Activated T-helper 2 cell treated with anti-CD3 and anti-CD28 coated beads, Interferon-gamma antibody, Interleukin-2, Interleukin-4, amounts not matched to agents 10 μg/mL and 5 μg/mL and 100 μg/mL, durations not matched to agents 14 hours and 24 hours and 36 hours (primary cell): ENCODE data around the gene FDXR. TPM values are rescaled to one million over a fixed set of nuclear protein-coding genes. Genes with fewer than 3 reads are reported as not detected.
"Not testable (repeated sequence)": the region's sequence is repeated elsewhere in the genome, so short reads cannot be mapped to it uniquely, and the experiment has no call there.

Experiments used
- DNase-seq: peaks from one replicate; pipeline ENCODE4 v3.0.0; 2021; ENCODE audit warnings: low spot score
- H3K27ac Mint-ChIP-seq: one replicate; pipeline ENCODE4 v1.8.0; 2021; ENCODE audit warnings: mixed read lengths
- H3K27me3 Mint-ChIP-seq: one replicate; pipeline ENCODE4 v1.8.0; 2021; ENCODE audit warnings: low read depth, mixed read lengths
- H3K36me3 Mint-ChIP-seq: one replicate; pipeline ENCODE4 v1.8.0; 2021; ENCODE audit warnings: low read depth, mixed read lengths
- H3K4me1 Mint-ChIP-seq: one replicate; pipeline ENCODE4 v1.8.0; 2021; ENCODE audit warnings: low read depth, mixed read lengths
- H3K4me3 Mint-ChIP-seq: one replicate; pipeline ENCODE4 v1.8.0; 2021; ENCODE audit warnings: low read depth, mild to moderate bottlenecking, moderate library complexity, mixed read lengths
- H3K9me3 Mint-ChIP-seq: one replicate; pipeline ENCODE4 v1.8.0; 2021; ENCODE audit warnings: mixed read lengths
- intact Hi-C: fragments of 100-400 bp; cut with micrococcal nuclease; formaldehyde crosslinking; loops from one replicate; pipeline ENCODE4 v1.15.1; 2023
- total RNA-seq: library from RNA; stranded (reverse); gene quantifications from 2 replicates; pipeline ENCODE4 v1.2.3, GENCODE V29; 2022

The FDXR gene
- total RNA-seq, 1 donor from 2014 or later: 17.8 TPM

DNA sequence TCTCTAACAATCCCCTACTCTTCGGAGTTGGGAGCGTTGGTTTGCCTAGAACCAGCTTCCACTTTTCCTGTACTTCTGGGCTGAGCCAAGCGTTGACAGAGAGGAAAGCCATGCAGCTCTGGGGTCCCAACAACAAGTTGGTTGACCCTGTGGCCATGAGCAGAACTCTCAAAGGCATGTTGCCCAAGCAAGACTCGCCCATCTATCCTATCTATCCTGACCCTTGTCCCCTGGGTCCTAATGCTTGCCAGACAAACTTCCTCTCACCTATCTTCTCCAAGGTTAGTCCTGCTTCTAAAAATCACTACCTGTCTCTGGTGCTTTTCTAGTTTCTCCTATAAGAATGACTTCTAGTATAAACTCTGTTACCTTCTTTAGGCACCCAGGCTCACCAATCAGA, 36.3 kb upstream of the FDXR start:
- intact Hi-C loops, H3K27ac Mint-ChIP-seq, DNase-seq, H3K4me3 Mint-ChIP-seq, H3K9me3 Mint-ChIP-seq, H3K4me1 Mint-ChIP-seq, H3K36me3 Mint-ChIP-seq: not testable (repeated sequence)
- H3K27me3 Mint-ChIP-seq: peaks cover 11% of the 10 kb centered on the region

GRCh38 chr17:74907012-74907411, 34.2 kb upstream of the FDXR start:
- no peak overlapping the region for H3K4me3 Mint-ChIP-seq
- no peaks in the 10 kb centered on the region for H3K4me1 Mint-ChIP-seq
- H3K9me3 Mint-ChIP-seq: no peaks in the 10 kb centered on the region
- no peaks in the 10 kb centered on the region for H3K36me3 Mint-ChIP-seq
- peaks cover 5% of the 10 kb centered on the region for H3K27me3 Mint-ChIP-seq
- intact Hi-C loops: no loop called here
- DNase-seq: no peak
- no peak overlapping the region for H3K27ac Mint-ChIP-seq

DNA sequence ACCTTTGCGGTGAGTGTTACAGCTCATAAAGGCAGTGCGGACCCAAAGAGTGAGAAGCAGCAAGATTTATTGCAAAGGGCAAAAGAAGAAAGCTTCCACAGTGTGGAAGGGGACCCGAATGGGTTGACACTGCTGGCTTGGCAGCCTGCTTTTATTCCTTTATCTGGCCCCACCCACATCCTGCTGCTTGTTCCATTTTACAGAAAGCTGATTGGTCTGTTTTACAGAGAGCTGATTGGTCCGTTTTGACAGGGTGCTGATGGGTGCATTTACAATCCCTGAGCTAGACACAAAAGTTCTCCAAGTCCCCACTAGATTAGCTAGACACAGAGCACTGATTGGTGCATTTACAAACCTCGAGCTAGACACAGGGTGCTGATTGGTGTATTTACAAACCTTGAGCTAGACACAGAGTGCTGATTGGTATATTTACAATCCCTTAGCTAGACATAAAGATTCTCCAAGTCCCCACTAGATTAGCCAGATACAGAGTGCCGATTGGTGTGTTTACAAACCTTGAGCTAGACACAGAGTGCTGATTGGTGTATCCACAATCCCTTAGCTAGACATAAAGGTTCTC, 33.5 kb upstream of the FDXR start:
- H3K4me1 Mint-ChIP-seq, intact Hi-C loops, H3K4me3 Mint-ChIP-seq, H3K36me3 Mint-ChIP-seq, H3K9me3 Mint-ChIP-seq, H3K27ac Mint-ChIP-seq, H3K27me3 Mint-ChIP-seq: not testable (repeated sequence)
- DNase-seq: peak; percentile 17

GRCh38 chr17:74904687-74905409, 32.1 kb upstream of the FDXR start:
- intact Hi-C loops: no loop called here
- Mint-ChIP-seq H3K27ac (no peak overlapping the region), H3K4me1 (no peaks in the 10 kb centered on the region), H3K9me3 (no peaks in the 10 kb centered on the region), H3K4me3 (no peak overlapping the region), H3K36me3 (no peaks in the 10 kb centered on the region), H3K27me3 (peaks cover 5% of the 10 kb centered on the region)
- DNase-seq: no peak

DNA sequence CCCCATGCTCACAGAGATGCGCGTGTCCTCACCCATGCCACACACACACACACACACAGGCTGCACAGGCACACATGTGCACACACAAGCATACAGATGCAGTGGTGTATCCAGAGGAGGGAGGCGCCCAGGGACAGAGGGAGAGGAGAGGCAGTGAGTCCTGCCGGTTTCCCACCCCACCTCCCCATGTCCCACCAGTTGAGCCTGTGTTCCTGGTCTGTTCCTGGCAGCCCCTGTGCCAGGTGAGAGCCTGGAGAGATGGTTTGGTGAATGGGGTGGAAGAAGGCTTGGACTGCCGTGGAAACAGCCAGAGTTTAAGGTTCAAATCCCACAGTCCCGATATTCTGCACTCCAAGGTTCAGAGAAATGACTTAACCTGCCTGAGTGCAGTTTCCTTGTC, 30.9 kb upstream of the FDXR start:
- no peak for DNase-seq
- Mint-ChIP-seq H3K9me3 (no peaks in the 10 kb centered on the region), H3K4me3 (no peak overlapping the region), H3K4me1 (no peaks in the 10 kb centered on the region), H3K36me3 (no peaks in the 10 kb centered on the region), H3K27ac (no peak overlapping the region), H3K27me3 (peaks cover 5% of the 10 kb centered on the region)
- intact Hi-C loops: no loop called here

GRCh38 chr17:74903034-74903433, 30.2 kb upstream of the FDXR start:
- Mint-ChIP-seq H3K36me3 (no peaks in the 10 kb centered on the region), H3K9me3 (no peaks in the 10 kb centered on the region), H3K4me1 (no peaks in the 10 kb centered on the region), H3K4me3 (no peak overlapping the region), H3K27ac (no peak overlapping the region), H3K27me3 (peaks cover 5% of the 10 kb centered on the region)
- intact Hi-C loops: no loop called here
- DNase-seq: no peak

DNA sequence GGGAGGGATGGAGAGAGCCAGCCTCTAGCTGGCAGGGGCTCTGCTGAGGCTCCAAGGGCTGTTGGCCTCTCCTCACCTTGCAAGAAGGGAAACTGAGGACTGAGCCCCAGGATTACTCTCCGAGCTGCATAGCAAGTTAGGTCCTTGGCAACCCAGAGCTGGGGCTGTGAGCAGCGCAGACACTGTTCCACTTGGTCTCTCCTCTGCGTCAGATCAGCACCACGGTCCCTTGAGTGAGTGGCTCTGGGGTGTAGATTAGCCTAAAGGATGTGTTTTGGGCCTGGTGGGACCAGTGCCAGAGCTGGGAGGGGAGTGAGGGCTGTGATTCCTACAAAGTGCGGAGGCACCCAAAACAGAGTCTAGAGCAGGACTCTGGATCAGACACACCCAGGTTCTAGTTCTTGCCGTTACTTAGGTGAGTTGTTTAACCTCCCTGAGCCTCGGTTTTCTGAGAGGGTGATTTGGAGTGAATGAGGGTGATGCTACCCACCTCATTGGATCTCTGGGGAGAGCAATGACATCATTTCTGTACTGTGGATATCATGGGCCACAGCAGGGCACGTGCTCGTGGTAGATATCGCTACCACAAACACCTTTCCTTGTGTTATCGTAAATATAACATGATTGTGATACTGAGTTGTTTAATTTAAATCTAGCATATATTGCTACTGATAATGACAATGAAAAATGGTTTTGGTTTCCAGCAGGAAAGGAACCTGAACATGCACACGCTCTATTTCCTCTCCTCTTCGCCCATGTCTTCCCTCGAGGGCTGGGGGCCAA, 28.8 kb upstream of the FDXR start:
- DNase-seq: no peak
- Mint-ChIP-seq H3K9me3 (no peaks in the 10 kb centered on the region), H3K27ac (no peak overlapping the region), H3K4me3 (no peak overlapping the region), H3K4me1 (no peaks in the 10 kb centered on the region), H3K27me3 (peaks cover 8% of the 10 kb centered on the region), H3K36me3 (no peaks in the 10 kb centered on the region)
- intact Hi-C loops: no loop called here

DNA sequence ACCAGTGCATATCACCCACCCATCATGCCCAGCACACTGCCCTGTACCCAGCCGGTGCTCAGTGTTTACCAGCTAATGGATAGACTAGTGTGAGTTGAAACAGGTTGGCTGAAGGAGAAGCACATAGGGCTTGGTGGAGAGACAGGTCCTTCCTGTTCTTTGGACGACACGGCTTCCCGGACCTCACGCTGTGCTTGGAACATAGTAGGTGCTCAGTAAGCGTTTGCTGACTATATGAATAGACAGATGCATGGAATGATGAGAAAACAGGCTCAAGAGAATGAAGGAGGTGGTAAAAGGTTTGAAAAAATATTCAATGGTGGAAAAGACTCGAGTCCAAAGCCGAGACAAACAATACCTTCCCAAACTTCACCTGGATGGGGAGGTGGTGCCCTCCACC, 27.4 kb upstream of the FDXR start:
- no peak for DNase-seq
- intact Hi-C loops: no loop called here
- peaks cover 18% of the 10 kb centered on the region for H3K27me3 Mint-ChIP-seq

GRCh38 chr17:74898376-74898946, 25.7 kb upstream of the FDXR start:
- Mint-ChIP-seq H3K4me1 (peaks cover 2% of the 10 kb centered on the region), H3K36me3 (no peaks in the 10 kb centered on the region), H3K27me3 (peaks cover 32% of the 10 kb centered on the region), H3K27ac (no peak overlapping the region), H3K9me3 (no peaks in the 10 kb centered on the region), H3K4me3 (no peak overlapping the region)
- no peak for DNase-seq
- intact Hi-C loops: no loop called here

More for the DNA sequence above, 27.4 kb upstream of the FDXR start:
- no peaks in the 10 kb centered on the region for H3K4me1 Mint-ChIP-seq
- no peaks in the 10 kb centered on the region for H3K36me3 Mint-ChIP-seq
- no peak overlapping the region for H3K27ac Mint-ChIP-seq
- no peaks in the 10 kb centered on the region for H3K9me3 Mint-ChIP-seq
- no peak overlapping the region for H3K4me3 Mint-ChIP-seq

GRCh38 chr17:74893936-74894671, 21.3 kb upstream of the FDXR start:
- Mint-ChIP-seq H3K4me3 (no peak overlapping the region), H3K27ac (no peak overlapping the region), H3K27me3 (peaks cover 45% of the 10 kb centered on the region), H3K36me3 (no peaks in the 10 kb centered on the region), H3K9me3 (no peaks in the 10 kb centered on the region), H3K4me1 (peaks cover 2% of the 10 kb centered on the region)
- no peak for DNase-seq
- intact Hi-C loops: no loop called here

DNA sequence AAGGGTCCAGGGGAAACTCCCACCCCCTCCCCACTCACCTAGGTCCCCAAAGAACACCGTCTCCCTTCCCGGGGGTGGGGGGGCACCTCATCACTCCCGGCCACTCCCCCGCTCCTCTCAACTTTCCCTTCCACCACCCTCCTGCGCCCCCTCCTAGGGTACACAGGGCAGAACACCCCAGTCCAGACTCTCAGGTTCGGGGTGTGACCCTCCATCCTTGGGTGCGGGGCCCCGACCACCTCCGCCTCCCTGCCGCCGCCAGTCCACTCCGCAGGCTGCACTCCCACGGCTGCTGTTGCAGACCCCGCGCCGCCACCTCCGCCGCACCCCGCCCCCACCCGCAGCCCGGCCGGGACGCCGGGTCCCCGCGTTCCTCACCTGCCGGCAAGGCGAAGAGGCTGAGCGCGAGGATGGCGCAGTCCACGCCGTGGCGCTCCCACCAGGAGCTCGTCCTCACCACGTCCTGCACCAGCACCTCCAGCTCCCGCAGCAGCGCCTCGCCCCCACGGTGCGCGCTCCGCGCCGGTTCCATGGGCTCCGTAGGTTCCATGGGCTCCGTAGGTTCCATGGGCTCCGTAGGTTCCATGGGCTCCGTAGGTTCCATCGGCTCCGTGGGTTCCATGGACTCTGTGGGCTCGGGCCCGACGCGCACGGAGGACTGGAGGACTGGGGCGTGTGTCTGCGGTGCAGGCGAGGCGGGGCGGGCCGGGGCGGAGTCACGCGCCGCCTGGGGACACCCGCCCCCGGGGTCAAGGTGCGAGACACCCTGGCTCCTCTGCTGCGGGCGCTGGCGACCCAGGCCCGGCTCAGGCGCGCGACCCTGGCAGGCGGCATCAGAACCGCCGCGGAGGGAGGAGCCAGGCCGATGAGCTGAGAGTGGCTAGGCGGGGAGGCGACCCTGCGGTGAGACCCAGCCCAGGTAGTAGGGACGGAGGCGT, 20.4 kb upstream of the FDXR start, which contains the start of gene FADS6:
TSS of gene FADS6 (minus strand) at position 660 of the 938 bp plus-strand sequence. CDS start at position 622, 38 bp downstream.
- Mint-ChIP-seq H3K4me1 (peaks cover 2% of the 10 kb centered on the region), H3K27me3 (peaks cover 45% of the 10 kb centered on the region), H3K4me3 (no peak within 1 kb of the TSS), H3K9me3 (no peaks in the 10 kb centered on the region), H3K27ac (no peak within 1 kb of the TSS), H3K36me3 (no peaks in the 10 kb centered on the region)
- DNase-seq: no peak
- intact Hi-C loops: no loop called here
